Hematopoietic multipotent progenitor cell treated with erythropoietin and hydrocortisone succinate and interleukin-3 and kit ligand, for 4 days (in vitro differentiated cells): ENCODE data around the gene ATXN7.

ENCODE experiments used
- DNase-seq: peaks from one replicate; pipeline ENCODE4 v3.0.0-alpha.2; 2015

The ATXN7 gene

DNA sequence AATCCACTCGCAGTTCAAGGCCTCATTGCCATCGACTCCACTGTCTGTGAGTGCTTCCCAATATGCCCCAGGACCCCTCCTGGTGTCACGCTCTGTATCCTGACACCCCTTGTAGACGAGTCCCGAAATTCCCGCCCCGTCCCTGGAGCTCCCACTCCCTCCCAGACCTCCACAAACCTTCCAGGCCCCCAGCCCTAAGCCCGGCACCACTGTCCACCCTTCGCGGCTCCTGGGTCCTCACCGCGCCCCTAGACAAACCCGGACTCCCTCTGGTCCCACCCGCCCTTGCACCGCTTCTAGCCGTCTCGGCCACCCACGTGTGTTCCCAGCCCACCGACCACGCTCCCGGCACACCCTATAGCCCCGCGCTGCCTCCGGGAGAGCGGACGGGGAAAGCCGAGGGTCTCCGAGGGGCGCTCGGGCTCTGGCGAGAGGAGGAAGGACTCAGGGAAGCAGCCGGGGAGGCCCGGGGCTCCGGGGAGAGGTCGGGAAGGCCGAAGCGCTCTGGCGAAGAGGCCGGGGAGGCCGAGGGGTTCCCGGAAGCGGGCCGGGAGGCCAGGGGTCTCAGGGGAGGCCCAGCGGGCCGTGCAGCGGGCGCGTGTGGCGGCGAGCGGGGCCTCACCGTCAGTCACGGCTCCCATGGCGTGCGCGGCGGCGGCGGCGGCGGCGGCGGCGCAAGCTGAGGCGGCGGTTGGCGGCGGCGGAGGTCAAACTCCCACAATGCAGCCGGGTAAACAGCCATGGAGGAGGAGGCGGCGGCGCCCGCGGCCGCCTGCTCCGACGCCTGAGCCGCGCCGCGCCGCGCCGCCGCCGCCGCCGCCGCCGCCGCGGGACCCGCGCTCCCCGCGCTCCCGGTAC, at the start of gene ATXN7, which contains the start of gene THOC7:
Gene ATXN7, plus strand, starts transcription at position 718 of the 858 bp plus-strand sequence. CDS start 48,732 bp downstream, outside the sequence.
Gene THOC7, minus strand, starts transcription at position 656 of the 858 bp plus-strand sequence. Its CDS starts 15 bp downstream, at position 641.
- DNase-seq, result peak; percentile 85

DNA sequence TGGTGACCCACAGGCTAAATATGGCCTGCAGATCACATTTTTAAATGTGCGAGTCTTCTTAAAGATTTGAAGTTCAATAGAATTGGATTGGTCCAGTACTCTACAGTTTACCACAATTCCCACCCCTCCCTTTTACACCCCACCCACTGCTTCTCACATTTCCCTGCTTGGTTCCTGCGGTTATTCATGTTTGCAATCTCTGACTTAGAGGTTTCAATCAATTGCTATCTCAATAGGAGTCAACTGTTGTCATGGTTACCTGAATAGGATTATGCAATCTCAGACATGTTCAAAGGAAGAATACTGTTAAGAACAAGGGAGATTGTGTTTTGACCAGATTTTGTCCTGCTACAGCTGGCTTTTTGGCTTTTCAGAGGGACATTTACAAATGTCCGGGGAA, 49.4 kb upstream of the ATXN7 start:
- peak; percentile 15 for DNase-seq

- DNase-seq, result no peak
Measured at GRCh38 chr3:63817225-63817624, 46.4 kb upstream of the ATXN7 start.

DNA sequence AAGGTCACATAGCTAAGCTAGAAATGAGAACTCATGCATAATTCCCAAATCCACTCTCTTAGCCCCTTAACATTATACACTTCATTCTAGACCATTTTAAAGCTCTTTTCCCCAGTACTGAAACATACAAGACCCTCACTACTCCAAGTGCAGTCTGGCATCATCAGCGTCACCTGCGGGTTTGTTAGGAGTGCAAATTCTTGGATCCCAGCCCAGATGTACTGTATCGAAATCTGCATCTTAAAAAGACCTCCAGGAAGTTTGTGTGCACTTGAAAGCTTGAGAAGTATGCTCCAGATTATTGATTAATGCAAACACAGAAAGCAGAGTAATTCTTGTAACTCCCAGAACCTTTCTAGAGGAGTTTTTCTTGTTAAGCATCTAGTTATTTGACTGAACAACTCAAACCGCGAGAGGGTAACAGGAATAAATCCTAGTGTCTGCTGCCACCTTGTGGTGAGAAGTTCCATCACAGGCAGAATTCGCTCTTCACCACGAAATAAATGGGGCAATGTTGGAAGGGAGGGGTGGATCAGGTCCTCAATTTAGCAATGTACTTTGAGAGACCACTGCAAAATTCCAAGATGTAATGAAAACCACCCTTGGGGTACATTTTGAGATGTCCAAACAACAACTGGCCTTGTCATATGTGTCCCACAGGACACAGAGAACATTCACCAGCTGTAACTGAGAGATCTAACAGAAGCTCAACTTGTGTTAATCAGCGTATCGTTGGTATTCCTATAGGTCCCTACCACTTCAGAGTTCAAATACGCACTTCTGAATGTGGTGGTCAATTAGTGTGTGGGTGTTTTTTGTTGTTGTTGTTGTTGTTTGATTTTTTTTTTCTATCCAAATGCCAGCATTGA, 45.2 kb upstream of the ATXN7 start:
- peak; percentile 79 for DNase-seq

DNA sequence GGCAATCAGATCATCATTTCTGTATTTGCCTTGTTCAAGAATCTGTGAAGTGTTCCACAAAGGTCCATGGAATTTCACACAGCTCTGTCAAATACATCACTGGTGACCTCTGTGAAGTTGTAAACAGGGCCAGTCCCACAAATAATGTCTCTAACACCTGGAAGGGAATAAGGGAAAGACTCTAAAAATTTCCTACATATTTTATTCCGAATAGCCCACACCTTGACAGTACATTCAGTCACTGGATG, 44.6 kb upstream of the ATXN7 start, which contains the start of gene C3orf49:
Gene C3orf49, plus strand, starts transcription at position 149 of the 248 bp plus-strand sequence. CDS start 173 bp downstream, outside the sequence.
- no peak for DNase-seq

DNA sequence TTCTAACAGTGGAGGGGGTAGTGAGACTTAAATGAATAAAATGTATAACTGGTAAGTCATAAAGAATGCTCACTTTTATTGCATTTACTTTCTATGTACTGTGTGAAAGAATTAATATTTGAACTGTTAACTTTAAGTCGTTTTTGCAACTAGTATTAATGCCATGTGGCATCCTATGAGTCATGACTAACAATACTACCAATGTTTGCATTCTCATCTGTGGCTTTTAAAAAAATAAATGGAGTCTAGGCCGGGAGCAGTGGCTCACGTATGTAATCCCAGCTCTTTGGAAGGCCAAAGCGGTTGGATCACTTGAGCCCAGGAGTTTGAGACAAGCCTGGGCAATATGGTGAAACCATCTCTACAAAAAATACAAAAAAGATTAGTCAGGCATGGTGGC, 39.4 kb upstream of the ATXN7 start:
- no peak for DNase-seq

- no peak for DNase-seq
Measured at GRCh38 chr3:63830526-63830925, 33.1 kb upstream of the ATXN7 start.

GRCh38 chr3:63832395-63832794, 31.3 kb upstream of the ATXN7 start:
- no peak for DNase-seq

- DNase-seq, result no peak
Measured at GRCh38 chr3:63841704-63842103, 22.0 kb upstream of the ATXN7 start.

DNA sequence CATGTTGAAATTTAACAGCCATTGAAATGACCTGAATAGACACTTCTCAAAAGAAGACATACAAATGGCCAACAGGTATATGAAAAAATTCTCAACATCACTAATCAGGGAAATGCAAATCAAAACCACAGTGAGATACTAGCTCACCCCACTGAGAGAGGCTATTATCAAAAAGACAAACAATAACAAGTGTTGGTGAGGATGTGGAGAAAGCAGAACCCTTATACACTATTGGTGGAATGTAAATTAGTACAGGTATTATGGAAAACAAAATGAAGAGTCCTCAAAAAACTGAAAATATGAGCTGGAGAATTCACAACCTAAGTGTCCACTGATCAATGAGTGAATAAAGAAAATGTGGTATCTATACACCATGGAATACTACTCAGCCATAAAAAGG, 21.5 kb upstream of the ATXN7 start:
- DNase-seq, result no peak

DNA sequence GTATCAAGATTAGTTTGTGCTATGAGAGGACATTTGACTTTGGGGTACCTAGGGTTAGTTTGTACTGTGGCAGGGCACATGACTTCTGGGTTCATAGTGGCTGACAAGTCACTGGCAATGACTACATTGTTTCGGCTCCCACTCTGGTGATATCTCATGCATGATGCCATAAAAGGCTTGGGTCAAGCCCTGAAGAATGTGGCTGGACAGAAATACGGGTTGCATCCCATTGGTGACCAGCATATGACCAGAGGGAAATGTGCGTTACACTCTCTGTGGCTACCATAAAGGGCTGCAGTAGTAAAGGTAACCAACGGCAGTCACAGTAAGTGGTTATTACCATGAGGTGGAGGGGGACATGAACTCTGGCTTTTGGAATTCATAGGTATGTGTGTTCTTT, 18.5 kb upstream of the ATXN7 start:
- DNase-seq, result no peak

DNA sequence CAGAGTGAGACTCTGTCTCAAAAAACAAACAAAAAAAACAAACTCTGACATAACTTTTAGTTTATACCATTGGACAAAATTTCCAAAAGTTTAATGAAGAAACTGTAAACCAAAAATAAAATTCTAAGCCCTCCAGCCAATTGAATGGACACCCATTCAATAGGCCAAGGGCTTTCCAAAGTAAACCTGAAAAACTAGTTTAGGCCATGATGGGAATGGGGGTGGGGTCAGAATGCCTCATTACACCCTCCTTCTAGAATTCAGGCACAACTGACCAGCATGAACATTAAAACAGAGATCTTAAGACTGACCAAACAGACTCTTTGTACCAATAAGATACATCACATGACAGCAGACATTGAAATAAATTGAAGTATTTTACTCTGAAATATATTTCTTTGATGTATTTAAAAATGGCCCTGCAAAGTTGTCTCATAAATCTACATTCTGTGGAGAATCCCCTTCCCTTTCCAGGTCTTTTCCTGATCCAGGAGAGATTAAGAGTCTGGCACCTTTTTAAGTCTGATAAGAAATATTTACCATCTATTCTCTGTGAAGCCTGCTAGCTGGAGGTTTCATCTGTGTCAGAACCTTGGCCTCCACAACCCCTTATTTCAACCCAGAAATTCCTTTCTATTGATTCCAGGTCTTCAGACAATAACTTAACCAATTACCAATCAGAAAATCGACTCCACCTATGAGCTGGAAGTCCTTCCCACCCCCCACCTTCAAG, 15.8 kb upstream of the ATXN7 start:
- DNase-seq, result no peak

DNA sequence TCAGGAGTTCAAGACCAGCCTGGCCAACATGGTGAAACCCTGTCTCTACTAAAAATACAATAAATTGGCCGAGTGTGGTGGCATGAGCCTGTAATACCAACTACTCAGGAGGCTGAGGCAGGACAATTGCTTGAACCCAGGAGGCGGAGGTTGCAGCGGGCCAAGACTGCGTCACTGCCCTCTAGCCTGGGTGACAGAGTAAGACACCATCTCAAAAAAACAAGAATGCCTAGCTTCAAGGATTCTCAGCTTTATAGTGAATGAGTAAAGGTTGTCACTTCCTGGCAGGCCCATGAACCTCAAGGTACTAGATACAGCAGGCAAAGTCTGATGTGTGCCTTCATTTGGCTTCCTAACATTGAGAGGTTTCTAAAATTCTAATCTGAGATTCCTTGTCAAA, 14.5 kb upstream of the ATXN7 start:
- no peak for DNase-seq

DNA sequence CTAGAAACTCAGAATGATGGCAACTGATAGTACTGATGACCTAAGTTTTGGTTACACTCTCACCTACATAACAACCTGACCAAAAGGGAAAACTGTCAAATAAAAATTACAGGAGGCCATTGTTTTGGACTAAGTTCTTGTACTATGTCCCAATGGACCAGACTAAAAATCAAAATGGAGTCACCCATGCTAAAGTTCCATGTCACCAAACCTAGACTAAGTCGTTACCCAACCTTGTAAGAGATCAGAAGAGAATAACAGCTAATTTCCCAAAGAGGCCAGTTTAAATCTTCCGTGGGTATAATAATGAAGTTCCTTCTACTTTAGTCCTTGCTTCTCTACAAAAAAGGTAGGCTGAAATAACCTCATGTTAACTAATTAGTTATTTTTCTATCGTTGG, 12.4 kb upstream of the ATXN7 start:
- DNase-seq, result no peak

DNA sequence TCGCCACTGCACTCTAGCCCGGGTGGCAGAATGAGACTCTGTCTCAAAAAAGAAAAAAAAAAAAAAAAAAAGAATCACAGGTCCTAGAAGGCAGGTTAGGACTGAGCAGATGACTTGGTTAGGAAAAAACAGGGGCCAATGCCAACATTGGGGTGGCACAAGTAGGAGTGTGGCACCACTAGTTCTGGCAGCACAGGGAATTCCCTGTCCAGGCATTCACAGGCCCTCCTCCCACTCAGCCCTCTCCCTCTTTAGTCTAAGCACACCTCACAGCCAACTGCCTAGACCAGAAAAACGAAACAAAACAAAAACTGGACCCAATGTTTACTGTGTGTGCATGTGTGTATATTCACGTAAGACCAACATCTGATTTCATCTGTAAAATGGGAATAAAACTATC, 10.6 kb upstream of the ATXN7 start:
- DNase-seq, result no peak

DNA sequence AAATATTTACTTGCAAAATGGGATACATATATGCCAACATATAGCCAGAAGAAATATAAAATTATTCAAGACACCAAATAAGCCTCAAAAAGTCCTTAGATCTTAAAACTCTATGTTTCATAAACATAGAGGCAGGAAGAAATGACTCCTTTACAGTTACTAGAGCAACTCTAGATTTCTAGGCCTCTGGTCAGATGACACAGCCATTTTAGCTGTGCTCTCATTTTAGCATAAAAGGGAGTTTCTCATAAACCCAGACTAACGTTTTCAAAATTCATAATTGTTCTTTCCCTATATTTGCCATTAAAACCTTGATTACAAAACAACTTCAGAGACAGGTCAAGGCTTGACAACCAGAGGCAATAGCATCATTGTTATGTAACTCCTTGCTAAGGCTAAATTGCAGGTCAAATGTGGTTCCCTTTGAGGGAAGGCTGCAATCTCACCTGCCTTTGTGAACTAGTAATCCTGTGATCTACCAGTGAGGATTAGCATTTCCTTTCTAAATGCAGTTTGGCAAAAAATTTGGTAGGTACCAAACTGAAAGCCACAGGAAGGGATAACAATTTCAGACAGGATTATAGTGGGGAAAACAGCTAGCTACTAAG, 8.2 kb upstream of the ATXN7 start:
- DNase-seq, result no peak

GRCh38 chr3:63857311-63857710, 6.4 kb upstream of the ATXN7 start:
- no peak for DNase-seq

GRCh38 chr3:63860776-63861175, 2.9 kb upstream of the ATXN7 start:
- no peak for DNase-seq

GRCh38 chr3:63861306-63861705, 2.4 kb upstream of the ATXN7 start:
- no peak for DNase-seq

DNA sequence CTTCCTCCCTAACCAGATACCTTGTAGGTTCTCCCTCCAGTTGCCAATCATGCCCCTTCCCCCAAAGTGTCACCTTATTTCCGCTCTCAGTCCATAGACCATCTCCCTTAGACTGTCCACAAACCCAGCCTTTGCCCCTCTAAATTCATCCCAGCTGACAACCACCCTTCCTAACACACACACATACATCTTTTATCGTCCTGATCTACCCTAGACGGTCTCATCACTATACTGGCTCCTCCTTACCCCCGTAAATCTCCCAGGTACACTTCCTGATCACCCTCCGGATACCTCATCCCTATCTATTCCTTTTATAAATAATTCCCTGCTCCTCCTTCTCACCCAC, 890 bp upstream of the ATXN7 start:
- DNase-seq, result peak; percentile 30

DNA sequence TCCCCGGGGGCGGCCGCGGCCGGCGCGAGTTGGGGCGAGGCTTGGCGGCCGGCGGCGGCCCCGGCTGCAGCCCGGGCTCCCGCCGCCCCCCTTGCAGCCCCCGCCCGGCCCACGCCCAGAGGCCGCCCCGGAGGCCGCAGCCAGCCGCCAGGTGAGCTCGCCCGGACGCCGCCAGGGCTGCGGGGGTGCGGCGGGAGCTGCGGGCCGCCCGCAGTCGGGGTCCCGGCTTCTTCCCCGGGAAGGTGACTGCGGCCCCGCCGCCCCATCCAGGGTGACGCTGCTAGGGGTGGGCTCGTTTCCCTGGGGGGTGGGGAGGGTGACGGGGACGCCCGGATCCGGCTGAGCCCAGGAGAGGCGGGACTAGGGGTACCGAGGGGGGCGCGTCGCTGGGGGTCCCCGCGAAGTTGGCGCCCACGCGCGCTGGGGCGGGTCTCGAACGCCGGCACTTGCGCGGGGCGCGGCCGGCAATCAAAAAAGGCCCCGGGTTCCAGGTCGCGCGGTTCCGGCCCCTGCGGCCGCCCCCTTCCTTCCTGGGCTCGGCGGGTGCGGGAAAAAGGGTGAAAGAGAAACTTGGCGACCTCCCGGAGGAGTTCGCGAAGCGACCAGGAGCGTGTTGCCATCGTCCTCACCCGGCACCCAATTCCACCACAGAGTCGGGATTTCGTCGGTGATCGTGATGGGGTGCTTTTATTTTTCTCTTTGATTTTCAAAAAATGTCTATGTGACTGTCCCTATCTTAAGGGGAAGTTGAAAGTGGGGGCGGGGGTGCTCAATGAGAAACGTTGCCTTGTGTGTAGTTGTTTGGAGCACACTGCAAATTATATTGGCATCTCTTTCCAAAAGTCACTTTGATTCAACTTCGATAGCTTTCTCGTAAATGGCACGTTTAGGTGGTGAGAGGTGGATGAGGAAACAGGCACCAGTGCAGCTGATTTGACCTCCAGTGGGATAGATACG, 619 bp downstream of the ATXN7 start:
- peak; percentile 77 for DNase-seq

DNA sequence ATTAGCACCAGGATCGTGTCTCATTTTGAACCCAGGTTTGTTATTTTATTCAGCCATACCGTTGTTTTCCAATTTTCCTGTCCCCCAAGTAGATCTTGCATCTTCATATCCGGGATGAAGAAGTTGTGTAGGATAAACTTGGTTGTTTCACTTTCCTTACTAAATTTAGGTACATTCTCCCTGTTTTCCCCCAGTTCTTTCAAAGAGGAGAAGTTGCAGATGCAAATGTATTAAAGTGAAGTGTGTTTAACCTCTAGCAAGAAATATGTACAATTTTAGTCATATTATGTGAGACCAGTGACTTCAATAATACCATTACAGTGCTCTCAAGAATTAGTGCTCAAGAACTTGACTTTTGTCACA, 1.3 kb downstream of the ATXN7 start:
- no peak for DNase-seq
